H54 (cell line): Measurements from ENCODE around the gene CNTNAP2.
"Not testable (repeated sequence)": the region's sequence is repeated elsewhere in the genome, so short reads cannot be mapped to it uniquely, and the experiment has no call there.

ENCODE experiments used
- DNase-seq: peaks from one replicate; pipeline ENCODE4 v3.0.0; 2011; ENCODE audit warnings: low spot score, mixed read lengths; ENCODE audit not compliant: insufficient read length
- FAIRE-seq: peaks from 3 replicates; lab custom pipeline; 2011; peaks lifted over from hg19 to GRCh38; lab: Jason Lieb, UNC
- POLR2A ChIP-seq: IDR thresholded peaks from 2 replicates; pipeline ENCODE4 v1.6.1; 2011; ENCODE audit warnings: low read depth, mild to moderate bottlenecking, low read length

Gene CNTNAP2

GRCh38 chr7:146201945-146202344, 85.3 kb downstream of the CNTNAP2 start:
- no peak for FAIRE-seq
- DNase-seq: no peak
- no peak for TF ChIP-seq POLR2A

GRCh38 chr7:146206270-146206669, 89.7 kb downstream of the CNTNAP2 start:
- FAIRE-seq: no peak
- no peak for DNase-seq
- no peak for TF ChIP-seq POLR2A

DNA sequence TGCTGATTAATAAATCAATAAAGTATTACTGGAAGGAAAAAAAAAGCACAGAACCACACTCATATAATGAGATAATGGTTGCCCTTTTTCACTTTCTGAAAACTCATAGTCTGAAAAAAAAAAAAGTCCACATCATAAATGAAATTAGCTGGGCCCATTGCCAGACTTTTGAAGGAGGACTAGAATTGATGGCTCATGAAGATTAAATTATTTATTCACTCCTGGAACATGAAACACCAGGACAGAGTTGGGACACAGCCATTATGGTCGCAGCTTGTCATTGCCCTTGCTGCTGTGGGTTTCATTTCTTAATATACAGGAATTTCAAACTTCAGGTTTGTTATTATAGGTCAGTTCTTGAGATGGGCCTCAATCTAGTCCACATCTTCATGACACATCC, 91.9 kb downstream of the CNTNAP2 start:
- DNase-seq (no peak), FAIRE-seq (no peak)
- no peak for TF ChIP-seq POLR2A

DNA sequence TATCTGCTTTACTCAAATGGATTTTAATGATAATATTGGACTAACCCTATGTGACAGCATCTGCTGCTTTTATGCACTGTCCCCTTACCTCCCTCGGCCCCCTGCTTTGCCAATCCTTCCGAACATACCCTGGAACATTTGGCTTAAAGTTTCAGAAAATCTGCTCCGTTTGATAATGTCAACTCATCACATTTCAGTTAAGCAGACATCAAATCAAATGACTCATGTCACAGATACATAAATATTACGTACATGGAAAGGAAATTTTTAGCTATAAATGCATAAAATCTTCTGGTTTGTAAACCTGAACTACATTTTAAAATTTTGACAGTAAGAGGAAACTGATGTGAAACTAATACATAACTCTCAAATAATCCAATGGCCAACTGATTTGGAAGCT, 98.2 kb downstream of the CNTNAP2 start:
- DNase-seq (no peak), FAIRE-seq (no peak)
- no peak for TF ChIP-seq POLR2A

DNA sequence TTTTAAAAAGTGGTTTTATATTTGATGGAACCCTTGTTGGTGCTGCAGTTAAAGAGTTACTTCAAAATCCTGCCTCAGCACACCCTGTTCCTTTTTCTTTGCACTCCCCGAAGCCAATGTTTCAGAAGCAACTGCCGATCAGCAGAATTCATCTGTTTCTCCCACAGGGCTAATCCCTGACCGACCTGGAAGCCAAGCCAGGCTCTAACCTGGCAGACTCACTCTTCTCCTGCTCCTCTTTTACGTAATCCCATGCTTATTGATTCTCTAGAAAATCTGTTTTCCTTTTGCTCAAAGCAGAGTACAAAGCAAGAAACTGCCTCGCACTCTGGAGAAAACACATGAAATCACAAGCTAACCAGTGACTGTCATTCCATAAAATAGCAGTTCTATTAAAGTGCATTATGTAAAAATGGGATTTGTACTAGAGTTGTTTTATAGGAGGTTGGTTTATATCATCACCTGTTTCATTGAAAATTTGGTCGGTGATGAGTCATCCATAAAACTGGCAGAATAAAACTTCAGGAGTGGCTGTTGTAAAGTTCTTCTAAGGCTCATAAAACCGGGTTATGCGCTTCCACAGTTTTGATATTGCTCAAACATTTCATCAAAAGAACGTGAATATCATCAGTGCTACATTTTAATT, 99.9 kb downstream of the CNTNAP2 start:
- no peak for TF ChIP-seq POLR2A

DNA sequence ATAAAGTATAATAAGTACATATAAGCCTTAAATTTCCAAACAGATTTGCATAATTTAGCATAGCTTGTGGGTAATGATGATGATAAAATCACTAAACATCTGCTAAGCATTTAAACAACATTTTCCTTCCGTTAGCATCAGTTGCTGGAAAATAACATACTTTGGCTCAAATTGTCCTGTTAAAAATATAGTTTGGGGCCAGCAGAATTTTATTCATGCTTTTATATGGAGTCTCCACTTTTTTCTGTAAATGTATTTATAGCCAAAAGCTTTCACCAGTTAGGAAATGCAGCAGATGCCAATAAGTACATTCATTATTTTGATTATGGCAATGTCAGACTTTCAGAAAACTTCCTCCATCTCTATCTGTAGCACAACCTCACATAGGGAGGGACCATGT, 107.2 kb downstream of the CNTNAP2 start:
- DNase-seq (no peak), FAIRE-seq (no peak)
- no peak for TF ChIP-seq POLR2A

More for the DNA sequence above, 99.9 kb downstream of the CNTNAP2 start:
- no peak for FAIRE-seq
- no peak for DNase-seq

GRCh38 chr7:146232604-146233003, 116.0 kb downstream of the CNTNAP2 start:
- DNase-seq (no peak), FAIRE-seq (no peak)
- no peak for TF ChIP-seq POLR2A

DNA sequence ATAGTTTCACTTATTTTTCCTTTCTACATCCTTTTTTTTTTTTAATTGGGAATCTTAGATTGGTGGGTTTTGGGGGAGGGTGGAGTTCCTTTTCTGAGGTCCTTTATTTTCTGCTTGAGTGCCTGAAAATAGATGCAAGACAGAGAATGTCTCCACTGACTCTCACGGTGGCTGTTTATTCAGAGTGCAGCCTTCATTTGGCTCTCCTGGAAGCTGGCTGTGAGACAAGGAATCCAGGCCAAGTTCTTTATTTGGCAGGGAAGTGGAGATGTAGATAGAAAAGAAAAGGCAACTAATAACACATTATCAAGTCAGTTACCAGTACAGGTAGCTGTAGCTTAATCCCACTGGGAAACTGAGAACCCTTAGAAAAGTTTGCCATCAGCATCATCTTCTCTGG, 118.6 kb downstream of the CNTNAP2 start:
- no peak for TF ChIP-seq POLR2A
- no peak for FAIRE-seq
- DNase-seq: no peak

DNA sequence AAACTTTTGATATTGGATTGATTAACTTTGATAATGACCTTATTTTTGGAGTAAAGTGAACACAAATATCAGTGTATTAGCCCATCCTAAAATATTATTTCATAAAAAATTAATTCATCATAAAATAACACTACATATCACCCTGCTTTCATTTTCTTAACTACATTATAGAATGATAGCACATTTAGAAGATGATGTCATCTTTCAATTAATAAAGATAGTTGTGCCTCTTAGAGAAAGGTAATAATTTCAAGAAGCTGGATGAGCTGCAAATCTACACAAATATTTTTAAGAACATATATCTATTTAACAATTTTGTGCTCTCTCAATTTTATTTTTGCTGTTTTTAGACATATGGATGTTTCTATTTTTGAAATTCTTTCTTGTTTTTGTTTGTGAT, 126.1 kb downstream of the CNTNAP2 start:
- TF ChIP-seq POLR2A: no peak
- DNase-seq (no peak), FAIRE-seq (no peak)

- DNase-seq, FAIRE-seq: not testable (repeated sequence)
Observed at GRCh38 chr7:146247991-146248390, 131.4 kb downstream of the CNTNAP2 start.

GRCh38 chr7:146248744-146249143, 132.1 kb downstream of the CNTNAP2 start:
- not testable (repeated sequence) for FAIRE-seq, DNase-seq

DNA sequence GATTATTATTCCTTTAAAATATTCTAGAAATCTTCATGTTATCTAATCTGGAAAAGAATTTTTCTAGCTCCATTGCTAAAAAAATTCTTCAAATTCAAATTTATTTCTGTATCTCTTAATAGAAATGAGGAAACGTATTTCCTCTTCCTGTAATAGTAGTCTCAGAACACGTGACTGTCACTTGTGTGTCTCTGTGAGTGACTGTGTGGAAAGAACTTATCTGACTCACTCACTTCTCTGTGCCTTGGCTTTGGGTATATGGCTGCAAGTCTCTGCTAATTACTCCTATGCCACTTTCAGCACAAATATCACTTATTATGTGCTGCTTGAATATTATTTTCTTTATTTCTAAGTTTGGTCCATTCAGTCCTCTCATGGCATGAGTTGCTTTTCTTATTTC, 132.7 kb downstream of the CNTNAP2 start:
- FAIRE-seq (no peak), DNase-seq (no peak)
- TF ChIP-seq POLR2A: no peak

- DNase-seq (no peak), FAIRE-seq (no peak)
- no peak for TF ChIP-seq POLR2A
Observed at GRCh38 chr7:146255609-146256008, 139.0 kb downstream of the CNTNAP2 start.

DNA sequence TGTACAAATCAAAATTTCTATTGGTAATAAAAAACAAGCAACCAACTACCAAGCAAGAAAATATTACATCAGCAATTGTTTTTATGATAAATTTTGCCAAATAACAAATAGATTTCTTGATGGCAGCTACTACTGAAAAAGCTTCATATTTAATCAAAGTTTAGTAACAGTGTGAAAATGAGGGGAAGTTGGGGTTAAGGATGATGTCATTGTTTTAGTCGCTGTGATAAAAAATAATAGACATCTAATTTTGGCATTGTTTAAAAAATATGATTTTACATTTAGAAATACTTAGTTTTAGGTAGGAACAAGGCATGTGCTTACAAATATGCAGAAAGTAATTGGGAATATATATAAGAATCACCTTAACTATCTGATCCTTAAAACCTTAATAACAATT, 145.9 kb downstream of the CNTNAP2 start:
- FAIRE-seq: no peak
- TF ChIP-seq POLR2A: no peak
- DNase-seq: no peak

DNA sequence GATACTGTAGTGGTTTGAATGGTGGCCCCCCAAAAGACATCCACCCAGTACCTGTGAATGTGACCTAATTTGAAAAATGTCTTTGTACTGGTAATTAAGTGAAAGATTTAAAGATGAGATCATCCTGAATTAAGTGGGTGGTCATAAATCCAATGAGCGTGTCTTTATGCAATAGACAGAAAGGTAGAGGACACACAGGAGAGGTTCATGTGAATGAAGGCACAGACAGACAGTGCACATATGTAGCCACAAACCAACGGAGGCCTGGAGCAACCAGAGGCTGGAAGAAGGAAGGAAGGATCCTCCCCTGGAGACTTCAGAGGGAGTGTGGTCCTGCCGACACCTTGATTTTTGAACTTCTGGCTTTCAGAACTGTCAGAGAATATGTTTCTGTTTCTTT, 160.3 kb downstream of the CNTNAP2 start:
- FAIRE-seq (no peak), DNase-seq (no peak)
- TF ChIP-seq POLR2A: no peak
